Neural cell (in vitro differentiated cells): Measurements from ENCODE around the gene USO1.

Source experiments
- EP300 ChIP-seq: fragments of 450-650 bp; conservative IDR thresholded peaks from 2 replicates; pipeline ENCODE4 v1.6.1; 2014; ENCODE audit warnings: antibody characterized with exemption, mild to moderate bottlenecking, moderate library complexity; ENCODE audit not compliant: poor library complexity, severe bottlenecking
- EZH2 ChIP-seq: fragments of 200-600, 300-800 bp; shearing (Covaris generic), sonication (generic); IDR thresholded peaks from 2 replicates; pipeline ENCODE4 v1.6.1; 2014; ENCODE audit warnings: antibody characterized with exemption, low read length, borderline replicate concordance, mild to moderate bottlenecking; ENCODE audit not compliant: insufficient read depth, poor library complexity, severe bottlenecking
- MXI1 ChIP-seq: fragments of 450-650 bp; conservative IDR thresholded peaks from 2 replicates; pipeline ENCODE4 v1.6.1; 2014; ENCODE audit warnings: antibody characterized with exemption, mild to moderate bottlenecking; ENCODE audit not compliant: poor library complexity, severe bottlenecking
- POLR2AphosphoS5 ChIP-seq: IDR thresholded peaks from 2 replicates; pipeline ENCODE4 v1.6.1; 2012
- RAD21 ChIP-seq: fragments of 450-650 bp; conservative IDR thresholded peaks from 2 replicates; pipeline ENCODE4 v1.6.1; 2014; ENCODE audit warnings: antibody characterized with exemption, mild to moderate bottlenecking, moderate library complexity
- REST ChIP-seq: IDR thresholded peaks from 2 replicates; pipeline ENCODE4 v1.6.1; 2012; ENCODE audit warnings: borderline replicate concordance
- SMC3 ChIP-seq: fragments of 450-650 bp; conservative IDR thresholded peaks from 2 replicates; pipeline ENCODE4 v1.6.1; 2014; ENCODE audit warnings: antibody characterized with exemption, mild to moderate bottlenecking, moderate library complexity; ENCODE audit not compliant: poor library complexity
- TAF1 ChIP-seq: IDR thresholded peaks from 2 replicates; pipeline ENCODE4 v1.6.1; 2012; ENCODE audit warnings: low read depth
- TF ChIP-seq, protein P1 (sequence below): fragments of 450-650 bp; IDR thresholded peaks from 2 replicates; pipeline ENCODE4 v1.5.1; 2014; ENCODE audit warnings: antibody characterized with exemption, mild to moderate bottlenecking, moderate library complexity; ENCODE audit not compliant: poor library complexity, severe bottlenecking

GRCh38 chr4:75821966-75822365 is 97.6 kb downstream of the USO1 start:
- TF ChIP-seq, protein P1, sequence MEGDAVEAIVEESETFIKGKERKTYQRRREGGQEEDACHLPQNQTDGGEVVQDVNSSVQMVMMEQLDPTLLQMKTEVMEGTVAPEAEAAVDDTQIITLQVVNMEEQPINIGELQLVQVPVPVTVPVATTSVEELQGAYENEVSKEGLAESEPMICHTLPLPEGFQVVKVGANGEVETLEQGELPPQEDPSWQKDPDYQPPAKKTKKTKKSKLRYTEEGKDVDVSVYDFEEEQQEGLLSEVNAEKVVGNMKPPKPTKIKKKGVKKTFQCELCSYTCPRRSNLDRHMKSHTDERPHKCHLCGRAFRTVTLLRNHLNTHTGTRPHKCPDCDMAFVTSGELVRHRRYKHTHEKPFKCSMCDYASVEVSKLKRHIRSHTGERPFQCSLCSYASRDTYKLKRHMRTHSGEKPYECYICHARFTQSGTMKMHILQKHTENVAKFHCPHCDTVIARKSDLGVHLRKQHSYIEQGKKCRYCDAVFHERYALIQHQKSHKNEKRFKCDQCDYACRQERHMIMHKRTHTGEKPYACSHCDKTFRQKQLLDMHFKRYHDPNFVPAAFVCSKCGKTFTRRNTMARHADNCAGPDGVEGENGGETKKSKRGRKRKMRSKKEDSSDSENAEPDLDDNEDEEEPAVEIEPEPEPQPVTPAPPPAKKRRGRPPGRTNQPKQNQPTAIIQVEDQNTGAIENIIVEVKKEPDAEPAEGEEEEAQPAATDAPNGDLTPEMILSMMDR: no peak
- TF ChIP-seq EP300: no peak
- TF ChIP-seq REST: no peak
- TF ChIP-seq TAF1: no peak
- no peak for TF ChIP-seq RAD21
- TF ChIP-seq EZH2: no peak
- no peak for TF ChIP-seq POLR2AphosphoS5
- TF ChIP-seq MXI1: no peak
- TF ChIP-seq SMC3: no peak
